Neural progenitor cell (in vitro differentiated cells): ENCODE results near the gene TMEM239. TPM values are rescaled to one million over a fixed set of nuclear protein-coding genes. Genes with fewer than 3 reads are reported as not detected.

Experiments
- DNase-seq: peaks from one replicate; pipeline ENCODE4 v3.0.0-alpha.2; 2016; ENCODE audit warnings: low spot score
- H2AFZ ChIP-seq: fragments of 200-600 bp; sonication (generic); replicated peaks from 2 replicates; pipeline ENCODE4 v1.6.1; 2016; ENCODE audit warnings: antibody characterized with exemption
- H3F3A ChIP-seq: fragments of 200-600 bp; sonication (generic); 2 replicates; pipeline ENCODE4 v1.6.1; 2016; ENCODE audit warnings: antibody characterized with exemption, low read depth
- H3K27ac ChIP-seq: fragments of 200-600 bp; sonication (generic); 2 replicates; pipeline ENCODE4 v1.5.1; 2016; ENCODE audit warnings: mild to moderate bottlenecking
- H3K27me3 ChIP-seq: fragments of 200-600 bp; sonication (generic); 2 replicates; pipeline ENCODE4 v1.6.1; 2016; ENCODE audit warnings: mild to moderate bottlenecking, moderate library complexity
- H3K36me3 ChIP-seq: fragments of 200-600 bp; sonication (generic); 2 replicates; pipeline ENCODE4 v1.5.1; 2016
- H3K4me1 ChIP-seq: fragments of 200-600 bp; sonication (generic); 2 replicates; pipeline ENCODE4 v1.6.1; 2016; ENCODE audit warnings: mixed run types
- H3K4me2 ChIP-seq: fragments of 200-600 bp; sonication (generic); 2 replicates; pipeline ENCODE4 v1.6.1; 2016
- H3K4me3 ChIP-seq: fragments of 200-600 bp; sonication (generic); 2 replicates; pipeline ENCODE4 v1.5.1; 2016
- H3K79me2 ChIP-seq: fragments of 200-600 bp; sonication (generic); 2 replicates; pipeline ENCODE4 v1.6.1; 2016; ENCODE audit warnings: low read depth
- H3K9ac ChIP-seq: fragments of 200-600 bp; sonication (generic); 2 replicates; pipeline ENCODE4 v1.6.1; 2016
- H3K9me3 ChIP-seq: fragments of 200-600 bp; sonication (generic); 2 replicates; pipeline ENCODE4 v1.5.1; 2016; ENCODE audit warnings: low read depth
- H4K20me1 ChIP-seq: fragments of 200-600 bp; sonication (generic); 2 replicates; pipeline ENCODE4 v1.6.1; 2016; ENCODE audit warnings: low read depth
- H3K27ac Mint-ChIP-seq: 3 replicates; pipeline ENCODE4 v1.8.0; 2021; ENCODE audit warnings: mixed read lengths
- H3K27me3 Mint-ChIP-seq: 2 replicates; pipeline ENCODE4 v1.8.0; 2022; ENCODE audit warnings: low read depth, mild to moderate bottlenecking, inconsistent platforms, moderate library complexity, mixed read lengths; ENCODE audit not compliant: insufficient read depth
- H3K36me3 Mint-ChIP-seq: 3 replicates; pipeline ENCODE4 v1.8.0; 2021; ENCODE audit warnings: mixed read lengths
- H3K4me1 Mint-ChIP-seq: 3 replicates; pipeline ENCODE4 v1.8.0; 2021; ENCODE audit warnings: mixed read lengths
- H3K4me3 Mint-ChIP-seq: 3 replicates; pipeline ENCODE4 v1.8.0; 2021; ENCODE audit warnings: mild to moderate bottlenecking, moderate library complexity, mixed read lengths
- H3K9me3 Mint-ChIP-seq: 3 replicates; pipeline ENCODE4 v1.8.0; 2020; ENCODE audit warnings: mixed read lengths
- EZH2 ChIP-seq: fragments of 200-600 bp; sonication (generic); IDR thresholded peaks from 2 replicates; pipeline ENCODE4 v1.6.1; 2017; ENCODE audit warnings: antibody characterized with exemption, mild to moderate bottlenecking, moderate library complexity
- EZH2phosphoT487 ChIP-seq: fragments of 200-600 bp; sonication (generic); IDR thresholded peaks from 2 replicates; pipeline ENCODE4 v1.6.1; 2017; ENCODE audit warnings: antibody characterized with exemption
- total RNA-seq: library from RNA; depleted of rRNA; stranded (reverse); fragments of >200 nt; gene quantifications from 2 replicates; pipeline ENCODE4 v1.2.3, GENCODE V29; 2015; ENCODE audit warnings: low replicate concordance
- TF ChIP-seq, protein P1 (sequence below): fragments of 200-600 bp; sonication (generic); IDR thresholded peaks from 2 replicates; pipeline ENCODE4 v1.5.1; 2017; ENCODE audit warnings: antibody characterized with exemption, mild to moderate bottlenecking

Gene TMEM239
- total RNA-seq, 1 donor from 2014 or later: not detected

DNA sequence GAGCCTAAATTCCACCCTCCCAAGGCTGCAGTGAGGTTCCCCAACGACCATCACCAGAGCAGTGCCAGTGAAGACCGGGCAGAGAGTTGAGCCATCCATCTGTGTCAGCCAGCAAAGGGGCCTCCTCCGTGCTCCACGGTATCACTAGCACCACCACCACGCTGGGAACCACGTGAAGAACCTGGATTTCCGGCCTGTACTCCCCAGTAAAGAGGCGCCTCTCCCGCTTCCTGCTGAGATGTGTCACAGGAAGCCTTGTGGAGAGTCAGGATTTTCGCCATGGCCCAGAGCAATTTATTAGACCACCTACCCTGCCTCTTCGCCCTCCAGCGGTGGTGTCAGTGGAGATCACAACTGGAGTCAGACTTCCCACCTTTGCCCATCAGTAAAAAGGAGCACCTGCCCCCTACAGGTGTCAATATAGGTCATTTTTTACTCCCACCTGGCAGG, 44.5 kb upstream of the TMEM239 start:
- Histone ChIP-seq H3K9ac (no peak overlapping the region), H3K4me1 (no peaks in the 10 kb centered on the region), H3K79me2 (no peaks in the 10 kb centered on the region), H3F3A (no peaks in the 10 kb centered on the region), H2AFZ (no peak overlapping the region), H3K27me3 (no peaks in the 10 kb centered on the region), H3K27ac (no peak overlapping the region), H3K4me3 (no peak overlapping the region), H4K20me1 (no peaks in the 10 kb centered on the region), H3K4me2 (no peak overlapping the region), H3K9me3 (no peaks in the 10 kb centered on the region), H3K36me3 (no peaks in the 10 kb centered on the region)
- Mint-ChIP-seq H3K36me3 (no peaks in the 10 kb centered on the region), H3K4me1 (no peaks in the 10 kb centered on the region), H3K27me3 (peaks cover 2% of the 10 kb centered on the region), H3K4me3 (no peak overlapping the region), H3K9me3 (peaks cover 3% of the 10 kb centered on the region), H3K27ac (no peak overlapping the region)
- no peak for TF ChIP-seq EZH2
- TF ChIP-seq, protein P1, sequence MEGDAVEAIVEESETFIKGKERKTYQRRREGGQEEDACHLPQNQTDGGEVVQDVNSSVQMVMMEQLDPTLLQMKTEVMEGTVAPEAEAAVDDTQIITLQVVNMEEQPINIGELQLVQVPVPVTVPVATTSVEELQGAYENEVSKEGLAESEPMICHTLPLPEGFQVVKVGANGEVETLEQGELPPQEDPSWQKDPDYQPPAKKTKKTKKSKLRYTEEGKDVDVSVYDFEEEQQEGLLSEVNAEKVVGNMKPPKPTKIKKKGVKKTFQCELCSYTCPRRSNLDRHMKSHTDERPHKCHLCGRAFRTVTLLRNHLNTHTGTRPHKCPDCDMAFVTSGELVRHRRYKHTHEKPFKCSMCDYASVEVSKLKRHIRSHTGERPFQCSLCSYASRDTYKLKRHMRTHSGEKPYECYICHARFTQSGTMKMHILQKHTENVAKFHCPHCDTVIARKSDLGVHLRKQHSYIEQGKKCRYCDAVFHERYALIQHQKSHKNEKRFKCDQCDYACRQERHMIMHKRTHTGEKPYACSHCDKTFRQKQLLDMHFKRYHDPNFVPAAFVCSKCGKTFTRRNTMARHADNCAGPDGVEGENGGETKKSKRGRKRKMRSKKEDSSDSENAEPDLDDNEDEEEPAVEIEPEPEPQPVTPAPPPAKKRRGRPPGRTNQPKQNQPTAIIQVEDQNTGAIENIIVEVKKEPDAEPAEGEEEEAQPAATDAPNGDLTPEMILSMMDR: no peak
- no peak for TF ChIP-seq EZH2phosphoT487
- no peak for DNase-seq

DNA sequence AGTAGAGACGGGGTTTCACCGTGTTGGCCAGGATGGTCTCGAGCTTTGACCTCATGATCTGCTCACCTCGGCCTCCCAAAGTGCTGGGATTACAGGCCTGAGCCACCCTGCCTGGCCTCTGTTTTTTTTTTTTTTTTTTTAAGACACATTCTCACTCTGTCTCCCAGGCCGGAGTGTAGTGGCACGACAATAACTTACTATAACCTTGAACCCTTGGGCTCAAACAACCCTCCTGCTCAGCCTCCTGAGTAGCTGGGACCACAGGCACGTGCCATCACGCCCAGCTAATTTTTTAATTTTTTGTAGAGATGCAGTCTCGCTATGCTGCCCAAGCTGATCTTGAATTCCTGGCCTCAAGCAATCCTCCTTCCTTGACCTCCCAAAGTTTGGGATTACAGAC, 42.4 kb upstream of the TMEM239 start:
- Mint-ChIP-seq H3K27me3 (peaks cover 2% of the 10 kb centered on the region), H3K4me3 (no peak overlapping the region), H3K9me3 (peaks cover 9% of the 10 kb centered on the region), H3K27ac (no peak overlapping the region), H3K4me1 (no peaks in the 10 kb centered on the region), H3K36me3 (no peaks in the 10 kb centered on the region)
- Histone ChIP-seq H3F3A (no peaks in the 10 kb centered on the region), H3K4me1 (no peaks in the 10 kb centered on the region), H2AFZ (no peak overlapping the region), H3K9ac (no peak overlapping the region), H3K27ac (no peak overlapping the region), H3K79me2 (no peaks in the 10 kb centered on the region), H3K27me3 (no peaks in the 10 kb centered on the region), H3K4me3 (no peak overlapping the region), H3K36me3 (no peaks in the 10 kb centered on the region), H3K9me3 (no peaks in the 10 kb centered on the region), H4K20me1 (no peaks in the 10 kb centered on the region), H3K4me2 (no peak overlapping the region)
- TF ChIP-seq, protein P1: no peak
- no peak for TF ChIP-seq EZH2
- no peak for TF ChIP-seq EZH2phosphoT487
- DNase-seq: no peak

DNA sequence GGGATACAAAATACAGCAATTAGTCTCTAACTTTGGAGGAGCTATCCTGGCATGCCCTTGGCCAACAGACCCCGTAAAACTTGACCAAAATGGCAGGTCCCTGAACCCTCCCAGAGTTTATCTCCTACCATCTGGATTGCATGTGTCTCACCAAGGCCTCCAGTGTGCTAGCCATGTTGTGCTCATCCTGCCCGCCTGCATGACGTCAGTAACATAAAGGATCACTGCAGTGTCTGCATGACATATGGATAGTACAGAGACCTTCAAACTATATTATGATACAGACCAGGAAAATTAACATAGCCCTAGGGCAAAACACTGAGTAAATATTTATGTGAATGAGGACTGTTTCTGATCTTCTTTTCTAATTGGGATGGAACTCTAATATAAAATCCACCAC, 41.0 kb upstream of the TMEM239 start:
- Histone ChIP-seq H3F3A (no peaks in the 10 kb centered on the region), H3K27me3 (no peaks in the 10 kb centered on the region), H3K79me2 (no peaks in the 10 kb centered on the region), H2AFZ (no peak overlapping the region), H3K9me3 (no peaks in the 10 kb centered on the region), H3K4me3 (no peak overlapping the region), H3K4me1 (no peaks in the 10 kb centered on the region), H4K20me1 (no peaks in the 10 kb centered on the region), H3K36me3 (no peaks in the 10 kb centered on the region), H3K27ac (no peak overlapping the region), H3K4me2 (no peak overlapping the region), H3K9ac (no peak overlapping the region)
- TF ChIP-seq EZH2 (no peak), EZH2phosphoT487 (no peak)
- TF ChIP-seq, protein P1: no peak
- Mint-ChIP-seq H3K9me3 (peaks cover 9% of the 10 kb centered on the region), H3K4me3 (no peak overlapping the region), H3K36me3 (no peaks in the 10 kb centered on the region), H3K4me1 (no peaks in the 10 kb centered on the region), H3K27ac (no peak overlapping the region), H3K27me3 (no peaks in the 10 kb centered on the region)
- DNase-seq: no peak
